ENCODE measurements around the gene UBAC2. TPM values are rescaled to one million over a fixed set of nuclear protein-coding genes. Genes with fewer than 3 reads are reported as not detected.
"Not testable (repeated sequence)": the region's sequence is repeated elsewhere in the genome, so short reads cannot be mapped to it uniquely, and the experiment has no call there.

The UBAC2 gene
- total RNA-seq, 1 experiment from 2014 or later = 54.7 TPM

- no peak for DNase-seq (ENCODE audit: low read depth)
Observed at GRCh38 chr13:99391781-99392469, 191.3 kb downstream of the UBAC2 start.

GRCh38 chr13:99392470-99393135 is 191.9 kb downstream of the UBAC2 start:
- DNase-seq (ENCODE audit: low read depth) = no peak

GRCh38 chr13:99393391-99393790 is 192.7 kb downstream of the UBAC2 start:
- not testable (repeated sequence) for DNase-seq (ENCODE audit: low read depth)

- DNase-seq (ENCODE audit: low read depth) = no peak
Observed at GRCh38 chr13:99393791-99394735, 193.4 kb downstream of the UBAC2 start.

- DNase-seq (ENCODE audit: low read depth) = no peak
Observed at GRCh38 chr13:99395436-99395835, 194.8 kb downstream of the UBAC2 start.

- no peak for DNase-seq (ENCODE audit: low read depth)
Observed at GRCh38 chr13:99396446-99396845, 195.8 kb downstream of the UBAC2 start.

- no peak for DNase-seq (ENCODE audit: low read depth)
Observed at GRCh38 chr13:99398071-99398470, 197.4 kb downstream of the UBAC2 start.

GRCh38 chr13:99398916-99399622 is 198.4 kb downstream of the UBAC2 start:
- no peak for DNase-seq (ENCODE audit: low read depth)

GRCh38 chr13:99399623-99399974 is 198.9 kb downstream of the UBAC2 start:
- DNase-seq (ENCODE audit: low read depth) = no peak

GRCh38 chr13:99403458-99403971 is 202.9 kb downstream of the UBAC2 start:
- DNase-seq (ENCODE audit: low read depth) = no peak

- DNase-seq (ENCODE audit: low read depth) = peak; percentile 4
Observed at GRCh38 chr13:99404005-99404755, 203.5 kb downstream of the UBAC2 start.

- DNase-seq (ENCODE audit: low read depth) = no peak
Observed at GRCh38 chr13:99405966-99406365, 205.3 kb downstream of the UBAC2 start.

GRCh38 chr13:99406799-99407201 is 206.1 kb downstream of the UBAC2 start:
- DNase-seq (ENCODE audit: low read depth) = peak; percentile 9

- DNase-seq (ENCODE audit: low read depth) = no peak
Observed at GRCh38 chr13:99407906-99408702, 207.4 kb downstream of the UBAC2 start.

GRCh38 chr13:99408703-99409000 is 208.0 kb downstream of the UBAC2 start:
- DNase-seq (ENCODE audit: low read depth) = no peak

GRCh38 chr13:99409461-99410083 is 208.9 kb downstream of the UBAC2 start:
- not testable (repeated sequence) for DNase-seq (ENCODE audit: low read depth)

GRCh38 chr13:99410646-99411475 is 210.2 kb downstream of the UBAC2 start:
- peak; percentile 23 for DNase-seq (ENCODE audit: low read depth)

GRCh38 chr13:99412856-99413255 is 212.2 kb downstream of the UBAC2 start:
- DNase-seq (ENCODE audit: low read depth) = no peak
